GF-D8 (cell line): ENCODE results near the gene MRPL1.
"Not testable (repeated sequence)": the region's sequence is repeated elsewhere in the genome, so short reads cannot be mapped to it uniquely, and the experiment has no call there.

Source experiments
- DNase-seq: peaks from one replicate; lab custom pipeline; 2025; lab: John Stamatoyannopoulos, UW

MRPL1 gene

GRCh38 chr4:77849278-77849965 lies 13.2 kb upstream of the MRPL1 start:
- DNase-seq: no peak

GRCh38 chr4:77852892-77853495 lies 9.6 kb upstream of the MRPL1 start:
- no peak for DNase-seq

GRCh38 chr4:77854431-77855111 lies 8.1 kb upstream of the MRPL1 start:
- no peak for DNase-seq

DNA sequence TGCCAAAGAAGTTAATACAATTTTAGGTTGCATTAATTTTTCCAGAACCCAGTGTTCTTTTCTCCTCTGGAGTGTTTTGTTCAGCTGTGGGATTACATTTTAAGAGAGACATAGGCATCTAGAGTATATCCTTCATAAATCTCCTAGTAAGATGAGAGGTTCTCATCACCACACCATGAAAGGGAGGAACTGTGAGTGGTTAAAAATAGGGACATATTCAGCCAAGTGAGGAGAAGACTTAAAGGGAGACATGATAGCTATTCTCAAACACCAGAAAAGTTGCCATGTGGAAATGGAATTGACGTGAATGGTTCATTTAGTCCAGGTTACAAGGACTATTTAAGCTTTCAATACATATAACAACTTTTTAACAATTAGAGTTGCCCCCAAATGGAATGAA lies 6.5 kb upstream of the MRPL1 start:
- no peak for DNase-seq

DNA sequence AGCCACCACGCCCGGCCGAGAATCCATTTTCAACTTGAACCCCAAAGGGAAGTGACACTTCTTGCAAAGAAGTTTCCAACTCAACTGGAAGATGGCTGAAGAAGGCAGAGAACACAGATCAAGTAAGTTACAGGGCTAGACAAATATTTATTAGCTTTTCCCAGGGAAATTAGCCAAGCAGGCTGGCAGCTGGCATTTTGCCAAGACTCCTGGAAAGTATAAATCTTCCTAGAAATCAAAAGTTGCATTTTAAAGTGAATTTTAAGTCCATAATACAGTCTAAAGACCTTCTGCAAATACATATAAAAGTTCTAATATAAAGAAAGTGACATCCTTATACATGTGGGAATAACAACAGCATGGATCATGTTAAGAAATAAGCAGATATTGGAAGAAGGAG lies 3.4 kb upstream of the MRPL1 start:
- DNase-seq: no peak

DNA sequence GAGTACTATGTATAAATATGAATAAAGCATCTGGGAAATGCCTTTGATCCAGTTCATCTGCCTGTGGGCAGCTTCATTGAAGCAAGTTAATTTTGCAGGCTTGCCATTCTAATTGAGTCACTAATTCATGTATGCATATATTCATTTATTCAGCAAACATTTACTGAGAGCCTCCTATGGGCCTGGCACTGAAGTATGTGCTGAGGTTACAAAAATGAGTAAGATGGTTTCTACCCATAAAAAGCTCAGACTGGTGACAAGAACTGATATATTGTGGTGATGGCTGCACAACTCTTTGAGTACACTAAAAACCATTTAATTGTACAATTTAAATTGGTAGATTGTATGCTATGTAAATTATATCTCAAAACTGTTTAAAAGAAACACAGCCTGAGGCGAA lies 1.1 kb upstream of the MRPL1 start:
- no peak for DNase-seq

DNA sequence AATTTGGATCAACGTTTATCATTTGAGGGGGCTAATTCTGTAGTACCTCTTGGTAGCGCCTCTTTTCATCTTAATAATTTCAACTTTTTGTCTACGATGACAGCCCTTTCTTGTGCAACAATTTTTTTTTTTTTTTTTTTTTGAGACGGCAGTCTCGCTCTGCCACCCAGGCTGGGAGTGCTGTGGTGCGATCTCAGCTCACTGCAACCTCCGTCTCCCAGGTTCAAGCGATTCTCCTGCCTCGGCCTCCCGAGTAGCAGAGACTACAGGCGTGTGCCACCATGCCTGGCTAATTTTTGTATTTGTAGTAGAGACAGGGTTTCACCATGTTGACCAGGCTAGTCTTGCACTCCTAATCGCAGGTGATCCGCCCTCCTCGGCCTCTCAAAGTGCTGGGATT lies 711 bp downstream of the MRPL1 start:
- not testable (repeated sequence) for DNase-seq

GRCh38 chr4:77865259-77865658 lies 2.6 kb downstream of the MRPL1 start:
- DNase-seq: no peak

GRCh38 chr4:77872723-77873445 lies 10.3 kb downstream of the MRPL1 start:
- no peak for DNase-seq

DNA sequence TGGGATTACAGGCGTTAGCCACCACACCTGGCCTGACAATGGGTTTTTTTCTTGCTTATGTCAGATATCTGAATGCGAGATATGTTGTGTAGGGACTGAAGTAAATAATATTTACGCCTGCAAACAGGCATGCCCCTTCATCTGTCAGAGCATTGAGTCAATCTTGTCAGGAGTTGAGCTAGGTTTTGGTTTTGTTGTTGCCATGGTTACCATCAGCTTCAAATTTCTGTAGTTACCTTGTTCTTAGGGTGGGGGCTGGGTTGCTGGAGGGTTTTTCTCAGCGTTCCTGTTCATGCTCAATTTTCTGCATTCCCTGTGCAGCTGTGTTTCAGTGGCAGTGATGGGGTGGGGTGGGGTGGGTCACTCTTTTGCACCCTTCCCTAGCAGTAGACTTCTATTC lies 14.5 kb downstream of the MRPL1 start:
- DNase-seq: no peak

DNA sequence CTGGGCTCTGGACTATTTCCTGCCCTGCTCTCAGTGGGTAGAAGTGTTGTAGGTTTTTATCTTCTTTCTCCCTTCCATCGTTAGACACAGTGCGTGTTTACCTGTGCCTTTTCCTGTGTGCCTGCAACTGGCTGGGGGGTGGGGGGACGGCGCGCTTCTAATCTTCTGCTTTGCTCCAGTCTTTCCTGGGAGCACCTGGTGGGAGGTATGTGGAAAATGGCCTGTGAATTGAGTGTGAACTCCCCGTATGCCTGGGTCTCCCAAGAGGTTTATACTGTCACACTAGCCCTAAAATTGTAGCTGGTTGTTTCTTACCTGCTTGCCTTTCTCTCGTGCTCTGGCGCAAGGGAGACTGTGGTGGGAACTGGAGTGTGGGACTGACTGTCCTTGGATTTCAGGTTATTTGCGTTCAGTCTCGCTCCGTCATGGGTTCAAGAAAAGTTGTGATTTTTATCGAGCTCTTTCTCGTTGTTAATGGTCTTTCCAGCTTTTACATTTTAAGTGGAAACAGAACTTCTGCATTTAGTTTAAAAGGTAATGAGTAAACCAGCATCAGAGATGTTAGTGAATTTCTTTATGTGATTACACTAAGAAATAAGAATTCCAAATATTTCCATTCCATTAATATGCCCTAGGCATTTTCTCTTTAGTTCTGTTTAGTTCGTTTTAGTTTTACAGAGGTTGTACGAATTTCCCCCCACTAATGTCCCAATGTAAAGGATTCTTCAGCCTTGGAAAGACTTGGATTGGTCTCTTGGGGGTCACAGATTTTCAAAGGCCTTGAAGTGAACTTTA lies 15.3 kb downstream of the MRPL1 start:
- no peak for DNase-seq

- no peak for DNase-seq
These were observed 18.2 kb downstream of the MRPL1 start for GRCh38 chr4:77880784-77881183.

GRCh38 chr4:77881460-77882295 lies 19.0 kb downstream of the MRPL1 start:
- DNase-seq: no peak

DNA sequence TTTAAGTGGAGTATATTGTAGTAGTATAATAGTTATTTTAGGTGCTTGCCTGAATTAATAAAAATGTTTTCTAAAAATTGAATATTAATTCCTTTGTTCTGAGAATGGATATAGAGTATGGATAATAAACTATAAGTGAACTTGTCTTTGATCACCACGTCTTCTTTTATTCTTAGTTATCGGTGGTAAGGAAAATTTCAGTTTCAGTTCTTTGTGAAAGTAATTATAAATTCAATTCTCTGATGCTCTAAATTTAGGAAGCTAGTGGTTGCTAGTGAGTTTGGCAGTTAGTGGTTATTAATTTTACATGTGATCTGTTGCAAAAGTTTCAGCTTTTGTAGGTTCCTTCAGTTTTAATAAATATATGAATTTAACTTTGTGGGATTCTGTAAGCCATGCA lies 30.8 kb downstream of the MRPL1 start:
- no peak for DNase-seq

- no peak for DNase-seq
These were observed 37.0 kb downstream of the MRPL1 start for GRCh38 chr4:77899607-77900006.

- DNase-seq: no peak
These were observed 40.6 kb downstream of the MRPL1 start for GRCh38 chr4:77903186-77903585.

DNA sequence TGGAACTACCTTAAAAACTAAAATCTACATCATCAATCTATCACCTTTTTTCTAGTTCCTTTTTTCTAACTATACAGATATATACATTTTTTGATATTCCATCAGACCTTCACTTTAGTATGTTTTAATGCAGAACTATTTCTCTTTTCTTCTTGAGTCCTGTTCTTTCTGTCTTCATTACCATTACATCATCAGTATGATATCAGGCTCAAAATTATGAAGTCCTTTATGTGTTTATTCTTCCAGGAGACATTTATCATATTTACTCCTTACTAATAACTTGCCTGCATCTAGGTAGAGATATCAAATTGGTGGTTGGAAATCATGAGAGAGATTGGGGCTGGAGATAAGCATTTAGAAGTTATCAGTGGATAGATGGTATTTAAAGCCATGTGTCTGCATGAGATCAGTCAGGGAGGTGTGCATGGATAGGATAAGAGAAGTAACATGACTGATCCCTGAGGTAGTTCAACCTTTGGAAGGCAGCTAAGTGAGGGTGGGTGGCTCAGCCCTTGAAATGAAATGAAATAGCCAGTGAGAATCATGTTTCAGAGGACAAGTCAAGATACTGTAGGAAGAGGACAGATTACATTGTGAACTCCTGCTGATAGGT lies 43.1 kb downstream of the MRPL1 start:
- no peak for DNase-seq

GRCh38 chr4:77910676-77911075 lies 48.0 kb downstream of the MRPL1 start:
- DNase-seq: no peak

- DNase-seq: no peak
These were observed 48.5 kb downstream of the MRPL1 start for GRCh38 chr4:77911091-77911490.

- DNase-seq: no peak
These were observed 49.3 kb downstream of the MRPL1 start for GRCh38 chr4:77911842-77912450.
